K562 (cell line): ENCODE results near the gene MMP28. TPM values are rescaled to one million over a fixed set of nuclear protein-coding genes. Genes with fewer than 3 reads are reported as not detected.
A peak's percentile ranks its signal among the peaks of the same experiment; 100 is the strongest.

Source experiments
- FOXA3 ChIP-seq, 2 experiments: fragments of 450-650 bp in 1 of 2; sonication (generic) in 1 of 2; formaldehyde crosslinking; IDR thresholded peaks in 1 of 2; conservative IDR thresholded peaks in 1 of 2; 2 replicates each; pipeline versions ENCODE4 v1.4.0 to v1.8.0; 2020 to 2022; ENCODE audit warnings: mild to moderate bottlenecking in 2 of 2, missing genetic modification reagents in 1 of 2
- GTF2B ChIP-seq: IDR thresholded peaks from 2 replicates; pipeline ENCODE4 v1.6.1; 2011; ENCODE audit not compliant: insufficient read length; ENCODE audit errors: extremely low read depth
- MEF2D ChIP-seq: conservative IDR thresholded peaks from 2 replicates; pipeline ENCODE4 v1.6.1; 2016; ENCODE audit warnings: low read depth, missing genetic modification characterization, missing compliant biosample characterization
- MITF ChIP-seq: IDR thresholded peaks from 2 replicates; pipeline ENCODE4 v1.6.1; 2014; ENCODE audit warnings: antibody characterized with exemption
- OTX1 ChIP-seq: fragments of 450-650 bp; formaldehyde crosslinking; IDR thresholded peaks from 2 replicates; pipeline ENCODE4 v1.4.0; 2022; ENCODE audit warnings: mild to moderate bottlenecking
- SAP30 ChIP-seq: fragments of 200-600 bp; sonication (generic); IDR thresholded peaks from 2 replicates; pipeline ENCODE4 v1.6.1; 2012; ENCODE audit warnings: borderline replicate concordance, low read depth, mild to moderate bottlenecking, moderate library complexity, low read length, control low read depth, inconsistent platforms; ENCODE audit not compliant: insufficient read depth, poor library complexity, severe bottlenecking
- ZBTB9 ChIP-seq: fragments of 450-650 bp; formaldehyde crosslinking; IDR thresholded peaks from 2 replicates; pipeline ENCODE4 v1.4.0; 2020; ENCODE audit warnings: mild to moderate bottlenecking, moderate library complexity
- ZNF75A ChIP-seq: fragments of 450-650 bp; formaldehyde crosslinking; IDR thresholded peaks from 2 replicates; pipeline ENCODE4 v1.4.0; 2020; ENCODE audit warnings: mild to moderate bottlenecking
- polyA plus RNA-seq, 8 experiments: library from polyadenylated mRNA; depleted of rRNA in 4 of 8; stranded (reverse) in 5 of 8; unstranded in 3 of 8; fragments of >200 nt; fragmentation: Nextera tagmentation in 2 of 8; fragmentation: Illumina TruSeq in 1 of 8; extraction: Ambion mirVana in 2 of 8; extraction: Trizol in 1 of 8; gene quantifications; 2 replicates each; pipeline versions ENCODE4 v1.2.1 to v1.2.3, GENCODE V29; 2011 to 2014; ENCODE audit warnings: inconsistent platforms in 1 of 8, missing spikeins in 1 of 8
- total RNA-seq, 7 experiments: library from RNA; depleted of rRNA in 6 of 7; stranded (reverse); fragments of >200 nt in 6 of 7; fragmentation: Illumina TruSeq in 2 of 7; extraction: Trizol in 2 of 7; gene quantifications; 2 replicates each; pipeline versions ENCODE4 v1.2.1 to v1.2.3, GENCODE V29; 2011 to 2021; ENCODE audit warnings: low replicate concordance in 1 of 7
- TF ChIP-seq, protein P1 (sequence below): fragments of 450-650 bp; IDR thresholded peaks from 2 replicates; pipeline ENCODE4 v1.6.1; 2016; ENCODE audit warnings: low read depth
- TF ChIP-seq, protein P2 (sequence below): fragments of 450-650 bp; IDR thresholded peaks from 2 replicates; pipeline ENCODE4 v1.6.1; 2018; ENCODE audit not compliant: partially characterized antibody

Gene MMP28
- total and polyA plus RNA-seq, 9 of the 15 experiments (the other 6 are each of a cell fraction or from before 2014, with no cell fraction given), result not detected

DNA sequence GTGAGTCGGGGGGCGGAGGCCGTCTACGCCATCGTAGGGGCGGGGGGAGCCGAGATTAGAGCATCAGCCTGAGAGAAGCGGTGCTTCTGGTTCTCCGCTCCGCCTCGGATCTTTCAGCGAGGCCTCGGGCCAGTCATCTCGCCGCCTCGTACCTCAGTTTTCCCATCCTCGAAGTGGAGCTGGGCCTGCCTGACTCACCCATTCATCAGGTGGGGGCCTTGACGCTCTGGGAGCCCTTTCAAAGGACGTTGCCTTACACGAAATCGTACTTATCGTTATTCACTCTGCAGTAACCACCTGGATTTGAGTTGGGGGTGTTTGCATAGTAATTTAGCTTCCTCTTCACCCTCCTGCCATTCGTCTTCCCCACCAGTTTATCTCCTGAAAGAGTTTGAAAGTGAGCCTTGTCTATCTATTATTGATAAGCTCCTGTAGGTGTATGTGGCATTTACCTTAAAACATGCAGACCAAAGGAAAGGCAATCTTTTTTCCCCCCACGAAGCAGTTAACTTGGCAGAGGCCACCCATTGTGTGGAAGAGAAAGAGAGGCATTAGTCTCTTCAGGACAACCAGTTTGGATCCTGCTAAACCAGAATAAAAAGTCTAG lies 14.5 kb upstream of the MMP28 start (continued):
- TF ChIP-seq, protein P1, sequence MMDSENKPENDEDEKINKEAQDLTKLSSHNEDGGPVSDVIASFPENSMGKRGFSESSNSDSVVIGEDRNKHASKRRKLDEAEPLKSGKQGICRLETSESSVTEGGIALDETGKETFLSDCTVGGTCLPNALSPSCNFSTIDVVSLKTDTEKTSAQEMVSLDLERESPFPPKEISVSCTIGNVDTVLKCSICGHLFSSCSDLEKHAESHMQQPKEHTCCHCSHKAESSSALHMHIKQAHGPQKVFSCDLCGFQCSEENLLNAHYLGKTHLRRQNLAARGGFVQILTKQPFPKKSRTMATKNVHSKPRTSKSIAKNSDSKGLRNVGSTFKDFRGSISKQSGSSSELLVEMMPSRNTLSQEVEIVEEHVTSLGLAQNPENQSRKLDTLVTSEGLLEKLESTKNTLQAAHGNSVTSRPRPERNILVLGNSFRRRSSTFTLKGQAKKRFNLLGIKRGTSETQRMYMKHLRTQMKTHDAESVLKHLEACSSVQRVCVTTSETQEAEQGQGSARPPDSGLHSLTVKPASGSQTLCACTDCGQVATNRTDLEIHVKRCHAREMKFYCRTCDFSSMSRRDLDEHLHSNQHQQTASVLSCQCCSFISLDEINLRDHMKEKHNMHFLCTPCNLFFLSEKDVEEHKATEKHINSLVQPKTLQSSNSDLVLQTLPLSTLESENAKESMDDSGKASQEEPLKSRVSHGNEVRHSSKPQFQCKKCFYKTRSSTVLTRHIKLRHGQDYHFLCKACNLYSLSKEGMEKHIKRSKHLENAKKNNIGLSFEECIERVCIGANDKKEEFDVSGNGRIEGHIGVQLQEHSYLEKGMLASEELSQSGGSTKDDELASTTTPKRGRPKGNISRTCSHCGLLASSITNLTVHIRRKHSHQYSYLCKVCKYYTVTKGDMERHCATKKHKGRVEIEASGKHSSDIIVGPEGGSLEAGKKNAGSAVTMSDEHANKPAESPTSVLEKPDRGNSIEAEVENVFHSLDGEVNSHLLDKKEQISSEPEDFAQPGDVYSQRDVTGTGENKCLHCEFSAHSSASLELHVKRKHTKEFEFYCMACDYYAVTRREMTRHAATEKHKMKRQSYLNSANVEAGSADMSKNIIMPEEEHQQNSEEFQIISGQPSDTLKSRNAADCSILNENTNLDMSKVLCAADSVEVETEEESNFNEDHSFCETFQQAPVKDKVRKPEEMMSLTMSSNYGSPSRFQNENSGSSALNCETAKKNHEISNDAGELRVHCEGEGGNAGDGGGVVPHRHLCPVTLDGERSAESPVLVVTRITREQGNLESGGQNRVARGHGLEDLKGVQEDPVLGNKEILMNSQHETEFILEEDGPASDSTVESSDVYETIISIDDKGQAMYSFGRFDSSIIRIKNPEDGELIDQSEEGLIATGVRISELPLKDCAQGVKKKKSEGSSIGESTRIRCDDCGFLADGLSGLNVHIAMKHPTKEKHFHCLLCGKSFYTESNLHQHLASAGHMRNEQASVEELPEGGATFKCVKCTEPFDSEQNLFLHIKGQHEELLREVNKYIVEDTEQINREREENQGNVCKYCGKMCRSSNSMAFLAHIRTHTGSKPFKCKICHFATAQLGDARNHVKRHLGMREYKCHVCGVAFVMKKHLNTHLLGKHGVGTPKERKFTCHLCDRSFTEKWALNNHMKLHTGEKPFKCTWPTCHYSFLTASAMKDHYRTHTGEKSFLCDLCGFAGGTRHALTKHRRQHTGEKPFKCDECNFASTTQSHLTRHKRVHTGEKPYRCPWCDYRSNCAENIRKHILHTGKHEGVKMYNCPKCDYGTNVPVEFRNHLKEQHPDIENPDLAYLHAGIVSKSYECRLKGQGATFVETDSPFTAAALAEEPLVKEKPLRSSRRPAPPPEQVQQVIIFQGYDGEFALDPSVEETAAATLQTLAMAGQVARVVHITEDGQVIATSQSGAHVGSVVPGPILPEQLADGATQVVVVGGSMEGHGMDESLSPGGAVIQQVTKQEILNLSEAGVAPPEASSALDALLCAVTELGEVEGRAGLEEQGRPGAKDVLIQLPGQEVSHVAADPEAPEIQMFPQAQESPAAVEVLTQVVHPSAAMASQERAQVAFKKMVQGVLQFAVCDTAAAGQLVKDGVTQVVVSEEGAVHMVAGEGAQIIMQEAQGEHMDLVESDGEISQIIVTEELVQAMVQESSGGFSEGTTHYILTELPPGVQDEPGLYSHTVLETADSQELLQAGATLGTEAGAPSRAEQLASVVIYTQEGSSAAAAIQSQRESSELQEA, result no peak
- TF ChIP-seq MITF, result no peak
- no peak for TF ChIP-seq GTF2B
- no peak for TF ChIP-seq ZBTB9 (CRISPR knock-in tag)
- TF ChIP-seq, protein P2, sequence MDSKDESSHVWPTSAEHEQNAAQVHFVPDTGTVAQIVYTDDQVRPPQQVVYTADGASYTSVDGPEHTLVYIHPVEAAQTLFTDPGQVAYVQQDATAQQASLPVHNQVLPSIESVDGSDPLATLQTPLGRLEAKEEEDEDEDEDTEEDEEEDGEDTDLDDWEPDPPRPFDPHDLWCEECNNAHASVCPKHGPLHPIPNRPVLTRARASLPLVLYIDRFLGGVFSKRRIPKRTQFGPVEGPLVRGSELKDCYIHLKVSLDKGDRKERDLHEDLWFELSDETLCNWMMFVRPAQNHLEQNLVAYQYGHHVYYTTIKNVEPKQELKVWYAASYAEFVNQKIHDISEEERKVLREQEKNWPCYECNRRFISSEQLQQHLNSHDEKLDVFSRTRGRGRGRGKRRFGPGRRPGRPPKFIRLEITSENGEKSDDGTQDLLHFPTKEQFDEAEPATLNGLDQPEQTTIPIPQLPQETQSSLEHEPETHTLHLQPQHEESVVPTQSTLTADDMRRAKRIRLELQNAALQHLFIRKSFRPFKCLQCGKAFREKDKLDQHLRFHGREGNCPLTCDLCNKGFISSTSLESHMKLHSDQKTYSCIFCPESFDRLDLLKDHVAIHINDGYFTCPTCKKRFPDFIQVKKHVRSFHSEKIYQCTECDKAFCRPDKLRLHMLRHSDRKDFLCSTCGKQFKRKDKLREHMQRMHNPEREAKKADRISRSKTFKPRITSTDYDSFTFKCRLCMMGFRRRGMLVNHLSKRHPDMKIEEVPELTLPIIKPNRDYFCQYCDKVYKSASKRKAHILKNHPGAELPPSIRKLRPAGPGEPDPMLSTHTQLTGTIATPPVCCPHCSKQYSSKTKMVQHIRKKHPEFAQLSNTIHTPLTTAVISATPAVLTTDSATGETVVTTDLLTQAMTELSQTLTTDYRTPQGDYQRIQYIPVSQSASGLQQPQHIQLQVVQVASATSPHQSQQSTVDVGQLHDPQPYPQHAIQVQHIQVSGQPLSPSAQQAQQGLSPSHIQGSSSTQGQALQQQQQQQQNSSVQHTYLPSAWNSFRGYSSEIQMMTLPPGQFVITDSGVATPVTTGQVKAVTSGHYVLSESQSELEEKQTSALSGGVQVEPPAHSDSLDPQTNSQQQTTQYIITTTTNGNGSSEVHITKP, result peak; percentile 66
- TF ChIP-seq FOXA3 (CRISPR knock-in tag; conservative IDR thresholded peaks at IDR 0.05 in 1 of 2, IDR thresholded peaks at IDR 0.05 in 1 of 2), result no peak
- TF ChIP-seq SAP30, result peak; percentile 23
- TF ChIP-seq OTX1 (CRISPR knock-in tag), result no peak
- TF ChIP-seq MEF2D (tag), result no peak
- TF ChIP-seq ZNF75A (CRISPR knock-in tag), result no peak
